Fibroblast of skin of left biceps (primary cell): ENCODE measurements around the gene BRCA2.
A peak's percentile ranks its signal among the peaks of the same experiment; 100 is the strongest.

ENCODE experiments used
- DNase-seq, 2 experiments: peaks; one replicate each; pipeline ENCODE4 v3.0.0-alpha.2; 2013; ENCODE audit warnings: low read depth in 2 of 2

BRCA2 gene

DNA sequence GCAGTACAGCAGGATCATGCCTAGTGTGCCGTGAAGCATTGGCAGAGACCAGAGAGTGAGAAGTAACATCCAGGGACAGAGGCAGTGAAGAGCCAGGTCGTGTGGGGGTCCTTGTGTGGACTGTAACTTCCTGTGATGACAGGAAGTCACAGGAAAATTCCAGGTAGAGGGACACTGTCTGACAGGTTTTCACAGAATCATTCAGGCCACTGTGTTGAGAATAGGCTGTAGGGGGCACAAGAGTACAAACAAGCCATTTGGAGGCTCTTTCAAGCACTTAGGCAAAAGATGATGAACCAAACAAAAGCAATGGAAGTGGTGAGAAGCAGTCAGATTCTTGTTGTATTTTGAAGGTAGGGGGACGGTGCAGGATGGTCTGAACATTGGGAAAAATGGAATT, 66.2 kb downstream of the BRCA2 start:
- DNase-seq: peak in 1 of 2 experiments; percentile 2

DNA sequence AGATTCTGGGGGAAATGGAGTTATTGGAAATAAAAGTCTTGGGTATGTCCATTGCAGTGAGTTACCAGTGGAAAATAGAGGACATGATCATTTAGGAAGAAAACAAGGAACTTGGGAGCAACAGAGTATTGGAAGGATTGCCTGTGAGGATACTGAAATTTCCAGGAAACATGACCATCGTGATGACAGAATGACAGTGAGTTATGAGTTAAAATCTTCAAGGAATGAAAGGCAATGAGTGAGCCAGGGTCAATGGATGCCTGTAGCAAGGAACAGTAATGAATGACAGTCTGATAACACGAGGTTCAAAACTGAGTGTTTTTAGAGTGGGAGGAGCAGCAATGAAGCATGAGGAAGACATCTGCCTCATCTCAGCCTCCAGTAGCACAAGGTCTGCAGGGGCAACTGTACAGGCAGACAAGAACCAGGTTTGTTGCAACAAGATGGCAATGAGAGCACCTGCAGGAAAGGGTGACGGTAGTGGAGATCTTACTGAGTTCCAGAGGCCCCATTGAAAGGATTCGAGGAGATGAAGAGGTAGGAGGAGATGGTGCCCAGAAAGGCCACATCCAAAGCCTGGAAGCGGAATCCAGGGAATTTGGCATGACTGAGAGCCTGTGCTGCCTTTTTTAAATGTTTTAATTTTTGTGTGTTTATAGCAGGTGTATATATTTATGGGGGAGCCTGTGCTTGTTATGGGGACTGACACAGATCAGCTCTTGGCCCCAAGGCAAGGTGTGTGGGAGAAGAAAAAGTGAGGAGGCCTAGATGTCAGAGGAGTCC, 68.7 kb downstream of the BRCA2 start:
- DNase-seq: no peak

DNA sequence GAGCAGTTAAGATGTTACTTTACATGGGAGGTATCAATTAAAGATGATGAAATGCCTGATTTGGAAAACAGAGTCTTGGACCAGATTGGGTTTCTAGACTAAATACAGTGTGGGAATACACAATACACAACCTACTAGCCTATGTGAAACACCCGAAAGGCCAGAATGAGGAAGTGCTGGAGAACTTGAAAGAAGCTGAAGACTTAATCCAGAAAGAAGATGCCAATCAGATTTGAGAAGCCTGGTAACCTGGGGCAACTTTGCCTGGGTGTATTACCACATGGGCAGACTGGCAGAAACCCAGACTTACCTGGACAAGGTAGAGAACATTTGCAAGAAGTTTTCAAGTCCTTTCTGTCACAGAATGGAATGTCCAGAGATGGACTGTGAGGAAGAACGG, 69.4 kb downstream of the BRCA2 start:
- DNase-seq: no peak

DNA sequence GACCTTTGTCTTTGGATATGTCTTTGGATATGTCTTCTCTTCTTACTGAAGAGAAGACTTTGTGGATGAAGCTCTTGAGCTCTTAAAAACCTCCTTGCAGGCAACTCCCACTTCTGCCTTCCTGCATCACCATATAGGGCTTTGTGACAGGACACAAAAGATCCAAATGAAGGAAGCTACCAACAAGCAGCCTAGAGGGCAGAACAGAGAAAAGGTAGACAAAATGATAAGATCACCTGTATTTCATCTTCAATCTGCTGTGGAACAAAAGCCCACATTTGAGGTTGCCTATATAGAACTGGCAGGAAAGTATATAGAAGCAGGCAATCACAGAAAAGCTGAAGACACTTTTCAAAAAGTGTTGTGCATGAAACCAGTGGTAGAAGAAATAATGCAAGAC, 70.1 kb downstream of the BRCA2 start:
- no peak for DNase-seq

GRCh38 chr13:32390048-32390447, 74.7 kb downstream of the BRCA2 start:
- no peak for DNase-seq

DNA sequence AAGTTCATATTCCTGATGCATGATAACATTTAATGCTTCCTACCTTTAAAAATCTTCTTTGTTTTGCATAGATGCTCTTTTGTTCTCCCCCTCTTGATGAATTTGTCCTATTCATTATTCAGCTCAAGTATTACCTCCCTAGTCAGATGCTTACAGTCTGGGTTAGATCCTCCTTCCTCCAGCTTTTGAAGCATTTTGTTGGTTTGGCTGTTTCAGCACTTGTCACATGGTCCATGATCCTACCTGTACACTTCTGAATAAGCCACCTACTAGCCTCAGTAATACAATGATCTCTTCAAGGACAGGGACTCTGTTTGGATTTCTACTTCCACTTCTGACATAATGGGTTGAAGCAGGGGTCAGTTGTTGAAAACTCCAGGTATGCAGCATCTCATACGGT, 75.2 kb downstream of the BRCA2 start:
- DNase-seq: no peak

GRCh38 chr13:32391101-32391619, 75.9 kb downstream of the BRCA2 start:
- DNase-seq: no peak

GRCh38 chr13:32403108-32403507, 87.8 kb downstream of the BRCA2 start:
- no peak for DNase-seq

DNA sequence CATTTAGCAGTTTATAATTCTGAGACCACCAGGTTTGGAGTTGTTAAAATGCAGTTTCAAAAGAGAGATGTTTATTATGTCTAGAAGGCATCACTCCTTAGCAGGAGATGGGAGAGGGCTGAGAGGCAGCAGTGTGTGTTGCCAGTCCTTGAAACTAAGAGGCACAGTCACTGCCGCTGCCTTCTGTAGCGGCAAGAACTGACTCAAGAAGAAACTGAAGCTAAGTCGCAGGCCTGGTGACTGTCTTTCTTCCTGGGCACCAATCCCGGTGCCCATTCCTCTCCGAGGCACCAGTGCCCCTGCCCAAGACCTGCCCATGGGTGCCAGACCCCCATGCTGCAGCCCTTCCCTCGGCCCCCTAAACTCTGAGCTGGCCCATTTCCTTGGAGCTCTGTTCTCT, 92.5 kb downstream of the BRCA2 start:
- DNase-seq: no peak

DNA sequence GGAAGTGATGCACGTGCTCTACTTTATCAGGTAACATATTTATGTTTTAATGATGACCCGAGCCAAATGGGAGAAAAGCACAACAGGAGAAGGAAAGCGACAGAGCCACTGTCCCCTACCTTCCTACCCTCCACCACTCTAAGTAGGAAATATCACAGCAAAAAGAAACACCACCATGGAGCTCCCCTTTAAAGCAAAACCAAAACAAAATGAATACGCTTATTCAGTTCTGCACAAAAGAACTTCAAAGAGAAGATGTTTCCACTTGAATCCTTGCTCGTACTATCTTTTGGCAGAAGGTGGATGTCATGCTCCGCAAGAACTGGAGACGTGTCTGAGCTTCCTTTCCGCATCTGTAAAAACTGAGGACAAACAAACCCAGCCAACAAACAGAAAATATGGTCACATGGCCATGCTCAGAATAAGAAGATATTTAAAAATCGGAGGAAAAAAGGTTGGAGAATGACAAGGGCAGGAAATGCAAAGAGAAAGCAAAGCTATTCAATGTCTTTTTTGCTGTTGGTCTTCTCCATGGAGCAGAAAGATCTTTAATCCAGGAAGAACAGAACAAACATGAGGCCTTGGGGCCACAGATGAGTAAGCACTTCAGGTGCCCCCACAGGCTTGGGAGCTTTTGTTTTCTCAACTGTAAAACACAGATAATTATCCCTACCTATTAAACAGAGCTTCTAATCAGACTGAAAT, 93.1 kb downstream of the BRCA2 start:
- DNase-seq: no peak

GRCh38 chr13:32409001-32409313, 93.6 kb downstream of the BRCA2 start:
- DNase-seq: no peak

- DNase-seq: peak; percentile 46 to 54
Measured at GRCh38 chr13:32409561-32410421, 94.5 kb downstream of the BRCA2 start.

- no peak for DNase-seq
Measured at GRCh38 chr13:32413284-32413683, 98.0 kb downstream of the BRCA2 start.

GRCh38 chr13:32414580-32414979, 99.3 kb downstream of the BRCA2 start:
- no peak for DNase-seq

GRCh38 chr13:32415019-32415418, 99.7 kb downstream of the BRCA2 start:
- DNase-seq: no peak

GRCh38 chr13:32417995-32418394, 102.7 kb downstream of the BRCA2 start:
- no peak for DNase-seq

DNA sequence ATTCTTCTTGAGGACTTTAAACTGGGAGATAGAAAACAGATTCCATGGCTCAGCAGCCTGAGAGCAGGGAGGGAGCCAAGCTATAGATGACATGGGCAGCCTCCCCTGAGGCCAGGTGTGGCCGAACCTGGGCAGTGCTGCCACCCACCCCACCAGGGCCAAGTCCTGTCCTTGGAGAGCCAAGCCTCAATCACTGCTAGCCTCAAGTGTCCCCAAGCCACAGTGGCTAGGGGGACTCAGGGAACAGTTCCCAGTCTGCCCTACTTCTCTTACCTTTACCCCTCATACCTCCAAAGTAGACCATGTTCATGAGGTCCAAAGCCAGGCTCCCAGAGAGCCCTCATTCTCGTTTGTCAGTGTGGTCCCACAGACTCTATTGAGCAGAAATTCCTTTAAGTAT, 104.6 kb downstream of the BRCA2 start:
- DNase-seq: no peak

- DNase-seq: no peak
Measured at GRCh38 chr13:32423592-32423991, 108.3 kb downstream of the BRCA2 start.

- DNase-seq: no peak
Measured at GRCh38 chr13:32425158-32425557, 109.8 kb downstream of the BRCA2 start.

GRCh38 chr13:32426191-32426989, 111.1 kb downstream of the BRCA2 start:
- no peak for DNase-seq
